Fibroblast of lung (primary cell): Measurements from ENCODE around the gene WIPI1.

Experiments
- CTCF ChIP-seq, 2 donors: IDR thresholded peaks in 1 of 2; conservative IDR thresholded peaks in 1 of 2; 1 replicate in 1 of 2; 2 replicates in 1 of 2; pipeline ENCODE4 v1.5.1; 2011 to 2012; ENCODE audit warnings: low read length in 2 of 2, control low read depth in 1 of 2, inconsistent platforms in 1 of 2, low read depth in 1 of 2, mild to moderate bottlenecking in 1 of 2
- EZH2 ChIP-seq: IDR thresholded peaks from 2 replicates; pipeline ENCODE4 v1.5.1; 2012; ENCODE audit warnings: low read length, control low read depth, mild to moderate bottlenecking; ENCODE audit errors: missing control alignments

- TF ChIP-seq CTCF (conservative IDR thresholded peaks at IDR 0.05 in 1 of 2, IDR thresholded peaks at IDR 0.05 in 1 of 2; ENCODE audit: low read depth in 1 of 2, low read length in 2 of 2) (no peak), EZH2 (no peak)
These were observed 34.5 kb downstream of the WIPI1 start for GRCh38 chr17:68422821-68423220.
